Endothelial cell (in vitro differentiated cells): ENCODE data around the gene KDM6B. TPM values are rescaled to one million over a fixed set of nuclear protein-coding genes. Genes with fewer than 3 reads are reported as not detected.
"Not testable (repeated sequence)": the region's sequence is repeated elsewhere in the genome, so short reads cannot be mapped to it uniquely, and the experiment has no call there.

ENCODE experiments used
- DNase-seq: peaks from one replicate; pipeline ENCODE4 v3.0.0; 2021; ENCODE audit warnings: low spot score
- H3K27ac Mint-ChIP-seq: one replicate; pipeline ENCODE4 v1.8.0; 2021; ENCODE audit warnings: mixed read lengths, inconsistent platforms; ENCODE audit not compliant: unreplicated experiment
- H3K27me3 Mint-ChIP-seq: one replicate; pipeline ENCODE4 v1.8.0; 2021; ENCODE audit warnings: mild to moderate bottlenecking, moderate library complexity, mixed read lengths, inconsistent platforms; ENCODE audit not compliant: unreplicated experiment
- H3K36me3 Mint-ChIP-seq: one replicate; pipeline ENCODE4 v1.8.0; 2021; ENCODE audit warnings: mild to moderate bottlenecking, low read depth, mixed read lengths, inconsistent platforms; ENCODE audit not compliant: unreplicated experiment
- H3K4me1 Mint-ChIP-seq: one replicate; pipeline ENCODE4 v1.8.0; 2021; ENCODE audit warnings: mild to moderate bottlenecking, mixed read lengths, inconsistent platforms; ENCODE audit not compliant: unreplicated experiment
- H3K4me3 Mint-ChIP-seq: one replicate; pipeline ENCODE4 v1.8.0; 2021; ENCODE audit warnings: mild to moderate bottlenecking, mixed read lengths, inconsistent platforms; ENCODE audit not compliant: unreplicated experiment
- H3K9me3 Mint-ChIP-seq: one replicate; pipeline ENCODE4 v1.8.0; 2021; ENCODE audit warnings: mixed read lengths, inconsistent platforms; ENCODE audit not compliant: unreplicated experiment
- CTCF ChIP-seq: fragments of 200-600 bp; sonication (generic); IDR thresholded peaks from one replicate; pipeline ENCODE4 v1.5.0; 2021; ENCODE audit warnings: antibody characterized with exemption; ENCODE audit not compliant: unreplicated experiment
- total RNA-seq: library from RNA; stranded (reverse); fragmentation: NEBNext Ultra II Directional; extraction: Animal tissue kit (Norgen Biotek cat#: 25700); gene quantifications from one replicate; pipeline ENCODE4 v1.2.1, GENCODE V29; 2021; ENCODE audit not compliant: unreplicated experiment

KDM6B gene
- total RNA-seq, 1 donor from 2014 or later: 47.4 TPM

GRCh38 chr17:7857713-7858521 lies 23.9 kb downstream of the KDM6B start, which contains the start of gene CYB5D1:
TSS of gene CYB5D1 (plus strand) at chr17:7858003. CDS start at chr17:7858135, 132 bp downstream.
- no peak within 1 kb of the TSS for H3K27ac Mint-ChIP-seq
- H3K27me3 Mint-ChIP-seq: peaks cover 13% of the 10 kb centered on the region
- H3K36me3 Mint-ChIP-seq: peaks cover 25% of the 10 kb centered on the region
- DNase-seq: peak; percentile 80
- no peaks in the 10 kb centered on the region for H3K9me3 Mint-ChIP-seq
- peaks cover 39% of the 10 kb centered on the region for H3K4me1 Mint-ChIP-seq
- TF ChIP-seq CTCF: no peak
- H3K4me3 Mint-ChIP-seq: no peak within 1 kb of the TSS

- DNase-seq: peak; percentile 65
- Mint-ChIP-seq H3K4me1 (peaks cover 39% of the 10 kb centered on the region), H3K9me3 (no peaks in the 10 kb centered on the region), H3K36me3 (peaks cover 25% of the 10 kb centered on the region), H3K27ac (no peak overlapping the region), H3K27me3 (peaks cover 11% of the 10 kb centered on the region), H3K4me3 (no peak overlapping the region)
- peak; percentile 49 for TF ChIP-seq CTCF
Measured at GRCh38 chr17:7858522-7858810, 24.4 kb downstream of the KDM6B start.

GRCh38 chr17:7859028-7859427 lies 25.0 kb downstream of the KDM6B start:
- no peak overlapping the region for H3K27ac Mint-ChIP-seq
- peaks cover 21% of the 10 kb centered on the region for H3K36me3 Mint-ChIP-seq

GRCh38 chr17:7862692-7863437 lies 28.8 kb downstream of the KDM6B start:
- Mint-ChIP-seq H3K4me3 (no peak overlapping the region), H3K9me3 (no peaks in the 10 kb centered on the region), H3K27me3 (peaks cover 3% of the 10 kb centered on the region), H3K36me3 (peaks cover 33% of the 10 kb centered on the region), H3K4me1 (peaks cover 36% of the 10 kb centered on the region), H3K27ac (no peak overlapping the region)
- peak; percentile 81 for TF ChIP-seq CTCF
- peak; percentile 46 for DNase-seq

More at GRCh38 chr17:7859028-7859427, 25.0 kb downstream of the KDM6B start:
- TF ChIP-seq CTCF: no peak
- no peak for DNase-seq
- Mint-ChIP-seq H3K27me3 (peaks cover 8% of the 10 kb centered on the region), H3K9me3 (no peaks in the 10 kb centered on the region), H3K4me1 (peaks cover 36% of the 10 kb centered on the region), H3K4me3 (no peak overlapping the region)

GRCh38 chr17:7864384-7864783 lies 30.4 kb downstream of the KDM6B start:
- not testable (repeated sequence) for H3K4me3 Mint-ChIP-seq, H3K9me3 Mint-ChIP-seq, H3K27me3 Mint-ChIP-seq, DNase-seq, H3K27ac Mint-ChIP-seq
- Mint-ChIP-seq H3K36me3 (peaks cover 29% of the 10 kb centered on the region), H3K4me1 (peaks cover 40% of the 10 kb centered on the region)
